ENCODE data around the gene DNAH14. TPM values are rescaled to one million over a fixed set of nuclear protein-coding genes. Genes with fewer than 3 reads are reported as not detected.

DNAH14 gene
- total and polyA plus RNA-seq, 2 of the 13 experiments (the other 11 are each of a cell fraction or from before 2014, with no cell fraction given), result 4.5 to 27.5 TPM

DNA sequence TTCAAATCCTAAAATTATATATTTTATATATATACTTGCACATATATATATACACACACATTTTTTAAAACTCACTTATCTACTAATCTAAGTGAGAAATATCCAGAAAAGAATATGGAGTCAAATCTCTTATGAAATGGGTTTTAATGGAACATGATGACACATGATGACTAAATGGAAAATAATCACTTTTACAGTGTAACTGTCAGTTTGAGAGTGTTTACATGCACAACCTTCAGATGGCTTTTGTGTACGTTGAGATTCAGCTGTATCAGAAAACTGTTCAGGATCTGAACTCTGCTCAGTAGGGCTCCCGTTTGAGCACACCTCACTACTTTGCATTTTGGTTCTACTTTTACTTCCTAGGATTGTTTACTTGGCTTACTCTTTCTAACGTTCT is 189.8 kb downstream of the DNAH14 start:
- whole genome bisulfite sequencing (ENCODE audit: low lambda C conversion rate), result 49% methylated on average over 3 of the region's 3 CpGs
- Histone ChIP-seq H3K4me3 (replicated peaks in 1 of 3; ENCODE audit: insufficient read depth in 1 of 3, low read depth in 2 of 3, low read length in 3 of 3) (no peak overlapping the region), H3K4me2 (ENCODE audit: low read depth, low read length) (no peak overlapping the region), H3K9ac (ENCODE audit: insufficient read depth, low read depth, low read length) (no peak overlapping the region), H3K27ac (ENCODE audit: extremely low read length, insufficient read depth, low read length) (no peak overlapping the region), H3K9me3 (ENCODE audit: low read length) (no peaks in the 10 kb centered on the region), H3K27me3 (ENCODE audit: control insufficient read depth in 1 of 2, insufficient read depth in 2 of 2, low read length in 2 of 2) (no peaks in the 10 kb centered on the region; a peak in 1 of 5 replicates), H4K20me1 (ENCODE audit: insufficient read depth, low read length) (no peaks in the 10 kb centered on the region), H2AFZ (ENCODE audit: low read length) (no peak overlapping the region), H3K4me1 (ENCODE audit: insufficient read depth, low read length) (no peaks in the 10 kb centered on the region), H3K79me2 (ENCODE audit: insufficient read depth, low read length) (no peaks in the 10 kb centered on the region), H3K36me3 (replicated peaks in 1 of 2; ENCODE audit: control insufficient read depth in 1 of 2, insufficient read depth in 2 of 2, low read length in 2 of 2) (no peaks in the 10 kb centered on the region)
- DNase-seq (ENCODE audit: low spot score) (no peak), FAIRE-seq (no peak), ATAC-seq (no peak)
- in situ Hi-C loops (cut with HindIII; ENCODE audit: extremely low pct_ligation_motif_present, low pct_unique_long_range_greater_than_20kb), result no loop called here
- ChIA-PET CTCF (ENCODE audit: low intra/inter-chr PET ratio, low total read pairs) (no interaction called here), POLR2A (no interaction called here)
- intact Hi-C loops (cut with micrococcal nuclease; ENCODE audit: unreplicated experiment), result no loop called here
- no TSS peak for BruUV-seq (replicated peaks)
- TF ChIP-seq PATZ1 (CRISPR knock-in tag; IDR thresholded peaks at IDR 0.05) (no peak), ZFP41 (CRISPR knock-in tag; IDR thresholded peaks at IDR 0.05; ENCODE audit: borderline replicate concordance) (no peak), ZNF557 (CRISPR knock-in tag; IDR thresholded peaks at IDR 0.05) (no peak), U2AF2 (IDR thresholded peaks at IDR 0.05; ENCODE audit: low read depth, low read length) (no peak), ADNP (CRISPR knock-in tag; IDR thresholded peaks at IDR 0.05) (no peak), ZNF674 (CRISPR knock-in tag; IDR thresholded peaks at IDR 0.05; ENCODE audit: low read depth) (no peak), ZNF263 (CRISPR knock-in tag; IDR thresholded peaks at IDR 0.05) (no peak)
- TF ChIP-seq, protein P1, sequence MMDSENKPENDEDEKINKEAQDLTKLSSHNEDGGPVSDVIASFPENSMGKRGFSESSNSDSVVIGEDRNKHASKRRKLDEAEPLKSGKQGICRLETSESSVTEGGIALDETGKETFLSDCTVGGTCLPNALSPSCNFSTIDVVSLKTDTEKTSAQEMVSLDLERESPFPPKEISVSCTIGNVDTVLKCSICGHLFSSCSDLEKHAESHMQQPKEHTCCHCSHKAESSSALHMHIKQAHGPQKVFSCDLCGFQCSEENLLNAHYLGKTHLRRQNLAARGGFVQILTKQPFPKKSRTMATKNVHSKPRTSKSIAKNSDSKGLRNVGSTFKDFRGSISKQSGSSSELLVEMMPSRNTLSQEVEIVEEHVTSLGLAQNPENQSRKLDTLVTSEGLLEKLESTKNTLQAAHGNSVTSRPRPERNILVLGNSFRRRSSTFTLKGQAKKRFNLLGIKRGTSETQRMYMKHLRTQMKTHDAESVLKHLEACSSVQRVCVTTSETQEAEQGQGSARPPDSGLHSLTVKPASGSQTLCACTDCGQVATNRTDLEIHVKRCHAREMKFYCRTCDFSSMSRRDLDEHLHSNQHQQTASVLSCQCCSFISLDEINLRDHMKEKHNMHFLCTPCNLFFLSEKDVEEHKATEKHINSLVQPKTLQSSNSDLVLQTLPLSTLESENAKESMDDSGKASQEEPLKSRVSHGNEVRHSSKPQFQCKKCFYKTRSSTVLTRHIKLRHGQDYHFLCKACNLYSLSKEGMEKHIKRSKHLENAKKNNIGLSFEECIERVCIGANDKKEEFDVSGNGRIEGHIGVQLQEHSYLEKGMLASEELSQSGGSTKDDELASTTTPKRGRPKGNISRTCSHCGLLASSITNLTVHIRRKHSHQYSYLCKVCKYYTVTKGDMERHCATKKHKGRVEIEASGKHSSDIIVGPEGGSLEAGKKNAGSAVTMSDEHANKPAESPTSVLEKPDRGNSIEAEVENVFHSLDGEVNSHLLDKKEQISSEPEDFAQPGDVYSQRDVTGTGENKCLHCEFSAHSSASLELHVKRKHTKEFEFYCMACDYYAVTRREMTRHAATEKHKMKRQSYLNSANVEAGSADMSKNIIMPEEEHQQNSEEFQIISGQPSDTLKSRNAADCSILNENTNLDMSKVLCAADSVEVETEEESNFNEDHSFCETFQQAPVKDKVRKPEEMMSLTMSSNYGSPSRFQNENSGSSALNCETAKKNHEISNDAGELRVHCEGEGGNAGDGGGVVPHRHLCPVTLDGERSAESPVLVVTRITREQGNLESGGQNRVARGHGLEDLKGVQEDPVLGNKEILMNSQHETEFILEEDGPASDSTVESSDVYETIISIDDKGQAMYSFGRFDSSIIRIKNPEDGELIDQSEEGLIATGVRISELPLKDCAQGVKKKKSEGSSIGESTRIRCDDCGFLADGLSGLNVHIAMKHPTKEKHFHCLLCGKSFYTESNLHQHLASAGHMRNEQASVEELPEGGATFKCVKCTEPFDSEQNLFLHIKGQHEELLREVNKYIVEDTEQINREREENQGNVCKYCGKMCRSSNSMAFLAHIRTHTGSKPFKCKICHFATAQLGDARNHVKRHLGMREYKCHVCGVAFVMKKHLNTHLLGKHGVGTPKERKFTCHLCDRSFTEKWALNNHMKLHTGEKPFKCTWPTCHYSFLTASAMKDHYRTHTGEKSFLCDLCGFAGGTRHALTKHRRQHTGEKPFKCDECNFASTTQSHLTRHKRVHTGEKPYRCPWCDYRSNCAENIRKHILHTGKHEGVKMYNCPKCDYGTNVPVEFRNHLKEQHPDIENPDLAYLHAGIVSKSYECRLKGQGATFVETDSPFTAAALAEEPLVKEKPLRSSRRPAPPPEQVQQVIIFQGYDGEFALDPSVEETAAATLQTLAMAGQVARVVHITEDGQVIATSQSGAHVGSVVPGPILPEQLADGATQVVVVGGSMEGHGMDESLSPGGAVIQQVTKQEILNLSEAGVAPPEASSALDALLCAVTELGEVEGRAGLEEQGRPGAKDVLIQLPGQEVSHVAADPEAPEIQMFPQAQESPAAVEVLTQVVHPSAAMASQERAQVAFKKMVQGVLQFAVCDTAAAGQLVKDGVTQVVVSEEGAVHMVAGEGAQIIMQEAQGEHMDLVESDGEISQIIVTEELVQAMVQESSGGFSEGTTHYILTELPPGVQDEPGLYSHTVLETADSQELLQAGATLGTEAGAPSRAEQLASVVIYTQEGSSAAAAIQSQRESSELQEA (CRISPR knock-in tag; IDR thresholded peaks at IDR 0.05; ENCODE audit: not compliant biosample characterization), result no peak
